ACC112 (cell line): ENCODE measurements around the gene ABHD13.

Experiments used
- H2AFZ ChIP-seq: fragments of 200-600 bp; sonication (generic); one replicate; pipeline ENCODE4 v1.6.0; 2017; ENCODE audit warnings: antibody characterized with exemption, low read length; ENCODE audit not compliant: unreplicated experiment
- H3K27ac ChIP-seq: fragments of 200-600 bp; sonication (generic); 2 replicates; pipeline ENCODE4 v1.5.1; 2014; ENCODE audit warnings: low read depth, mild to moderate bottlenecking, antibody characterized with exemption, low read length, moderate library complexity
- H3K27me3 ChIP-seq: fragments of 200-600 bp; sonication (generic); 2 replicates; pipeline ENCODE4 v1.6.1; 2014; ENCODE audit warnings: mild to moderate bottlenecking, antibody characterized with exemption, low read length, moderate library complexity, mixed read lengths; ENCODE audit not compliant: insufficient read depth
- H3K36me3 ChIP-seq: fragments of 200-600 bp; sonication (generic); 2 replicates; pipeline ENCODE4 v1.6.1; 2016; ENCODE audit warnings: mild to moderate bottlenecking, antibody characterized with exemption, low read length, moderate library complexity, mixed read lengths; ENCODE audit not compliant: insufficient read depth
- H3K4me1 ChIP-seq: fragments of 200-600 bp; sonication (generic); one replicate; pipeline ENCODE4 v1.6.1; 2016; ENCODE audit warnings: low read length, mixed read lengths; ENCODE audit not compliant: insufficient read depth, unreplicated experiment, control insufficient read depth
- H3K4me3 ChIP-seq: fragments of 200-600 bp; sonication (generic); 2 replicates; pipeline ENCODE4 v1.5.1; 2014; ENCODE audit warnings: mild to moderate bottlenecking, low read depth, low read length
- H3K79me2 ChIP-seq: fragments of 200-600 bp; sonication (generic); one replicate; pipeline ENCODE4 v1.6.0; 2016; ENCODE audit warnings: low read length; ENCODE audit not compliant: control insufficient read depth, unreplicated experiment, insufficient read depth

The ABHD13 gene

DNA sequence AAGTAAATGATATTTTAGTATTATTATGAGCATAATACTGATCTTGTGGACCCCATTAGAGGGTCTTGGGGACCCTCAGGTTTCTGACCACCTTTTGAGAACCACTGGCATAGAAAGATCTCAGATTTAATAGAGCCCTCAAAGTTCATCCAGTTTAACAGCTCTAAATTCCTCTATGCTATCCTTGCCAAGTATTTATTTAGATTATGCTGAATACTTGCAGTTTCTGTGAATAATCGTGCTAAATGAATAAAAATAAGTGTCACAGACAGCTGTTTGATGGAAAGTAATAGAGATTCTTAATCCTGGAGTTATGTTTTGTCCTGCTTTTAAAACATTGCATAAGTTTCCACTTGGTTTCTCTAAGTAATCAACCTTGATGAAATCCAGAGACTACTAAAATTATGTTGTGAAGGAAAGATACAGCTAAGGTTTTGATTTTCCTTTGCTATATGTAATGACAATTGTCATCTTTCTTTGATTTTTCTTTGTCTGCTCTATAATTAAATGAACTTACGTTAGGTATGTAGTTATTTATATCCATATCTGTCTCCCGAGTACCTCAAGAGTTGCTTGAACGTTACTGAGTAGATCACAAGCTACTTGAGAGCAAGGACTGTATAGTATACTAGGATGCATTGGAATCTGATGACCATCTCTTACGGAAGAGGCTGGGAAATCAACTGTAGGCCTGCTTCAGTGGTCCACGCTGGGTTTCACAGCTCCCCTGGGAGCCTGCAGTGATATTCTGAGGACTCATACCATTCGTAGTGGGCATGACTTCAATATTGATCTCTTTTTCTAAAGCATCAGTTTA is 5.7 kb downstream of the ABHD13 start:
- no peaks in the 10 kb centered on the region for H3K27me3 ChIP-seq
- H3K27ac ChIP-seq, result no peak overlapping the region
- H3K36me3 ChIP-seq, result no peaks in the 10 kb centered on the region
- H3K4me3 ChIP-seq, result no peak overlapping the region
- H3K4me1 ChIP-seq, result peaks cover 12% of the 10 kb centered on the region
- no peak overlapping the region for H2AFZ ChIP-seq
- H3K79me2 ChIP-seq, result peaks cover 54% of the 10 kb centered on the region

DNA sequence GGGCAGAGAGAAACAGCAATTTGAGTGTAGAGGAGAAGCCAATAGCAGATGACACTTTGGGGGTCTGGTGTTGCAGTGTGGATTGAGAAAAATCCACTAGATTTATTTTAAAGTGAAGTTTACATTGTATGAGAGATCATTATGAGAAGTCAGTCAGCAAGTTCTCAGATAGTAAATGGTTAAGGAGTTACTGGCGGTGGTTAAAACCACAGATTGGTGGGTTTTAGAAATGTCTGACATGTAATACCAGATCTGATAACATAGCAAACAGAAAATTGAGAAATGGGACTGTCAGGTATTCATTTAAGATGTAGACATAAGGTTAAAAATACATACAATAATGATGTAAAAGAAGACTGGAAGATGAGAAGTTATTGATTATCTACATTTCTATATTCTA is 7.2 kb downstream of the ABHD13 start:
- Histone ChIP-seq H3K4me1 (peaks cover 5% of the 10 kb centered on the region), H3K27ac (no peak overlapping the region), H3K27me3 (no peaks in the 10 kb centered on the region), H2AFZ (no peak overlapping the region), H3K4me3 (no peak overlapping the region), H3K79me2 (peaks cover 46% of the 10 kb centered on the region), H3K36me3 (no peaks in the 10 kb centered on the region)

DNA sequence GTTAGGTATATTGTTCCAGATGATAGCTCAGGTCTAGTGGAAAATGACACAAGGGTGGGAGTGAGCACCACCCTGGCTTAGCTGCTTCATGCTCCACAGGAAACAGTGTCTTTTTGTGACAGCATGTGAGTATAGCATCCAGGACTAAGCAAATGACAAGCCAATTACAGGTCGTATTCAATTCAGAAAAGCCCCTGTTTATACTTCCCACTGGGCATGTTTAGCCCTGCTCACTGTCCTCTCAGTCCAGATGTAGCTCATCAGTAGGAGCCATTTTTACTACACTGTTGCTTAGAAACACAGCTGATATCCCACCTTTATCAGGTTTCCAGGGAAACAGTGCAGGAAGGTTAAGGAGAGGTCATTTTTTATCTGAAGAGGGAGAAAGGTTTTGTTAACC is 8.0 kb downstream of the ABHD13 start:
- Histone ChIP-seq H3K4me3 (no peak overlapping the region), H2AFZ (no peak overlapping the region), H3K27me3 (no peaks in the 10 kb centered on the region), H3K4me1 (peaks cover 5% of the 10 kb centered on the region), H3K36me3 (no peaks in the 10 kb centered on the region), H3K79me2 (peaks cover 39% of the 10 kb centered on the region), H3K27ac (no peak overlapping the region)

DNA sequence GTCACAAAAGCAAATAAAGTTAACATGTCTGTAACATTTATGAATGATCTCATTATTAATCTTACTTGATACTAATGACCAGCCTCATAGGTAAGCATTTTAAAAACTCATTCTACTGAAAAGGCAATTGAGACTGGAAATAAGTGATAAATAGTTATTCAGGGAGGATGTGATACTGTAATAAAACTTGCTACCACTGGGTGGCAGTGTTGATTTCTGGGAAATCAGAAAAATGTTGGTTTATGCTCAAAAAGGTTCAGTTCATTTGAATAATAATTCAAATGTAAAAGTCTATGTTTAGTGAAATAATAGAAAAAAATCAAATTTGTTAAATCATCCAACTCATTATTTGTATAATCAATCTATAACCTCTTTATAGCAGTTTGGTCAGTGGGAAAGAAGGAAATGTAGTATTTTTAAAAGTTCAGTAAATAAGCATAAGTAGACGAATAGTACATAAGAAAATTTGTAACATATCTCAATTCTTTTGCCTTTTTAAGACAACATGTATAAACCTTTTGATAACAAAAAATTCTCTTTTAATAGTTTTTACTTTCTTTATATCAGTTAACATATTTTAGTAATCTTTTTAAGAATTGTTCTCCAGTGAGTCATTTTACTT is 9.6 kb downstream of the ABHD13 start:
- H3K27ac ChIP-seq, result no peak overlapping the region
- peaks cover 32% of the 10 kb centered on the region for H3K79me2 ChIP-seq
- H3K4me1 ChIP-seq, result peaks cover 5% of the 10 kb centered on the region
- no peak overlapping the region for H3K4me3 ChIP-seq
- H2AFZ ChIP-seq, result no peak overlapping the region
- no peaks in the 10 kb centered on the region for H3K36me3 ChIP-seq
- no peaks in the 10 kb centered on the region for H3K27me3 ChIP-seq

DNA sequence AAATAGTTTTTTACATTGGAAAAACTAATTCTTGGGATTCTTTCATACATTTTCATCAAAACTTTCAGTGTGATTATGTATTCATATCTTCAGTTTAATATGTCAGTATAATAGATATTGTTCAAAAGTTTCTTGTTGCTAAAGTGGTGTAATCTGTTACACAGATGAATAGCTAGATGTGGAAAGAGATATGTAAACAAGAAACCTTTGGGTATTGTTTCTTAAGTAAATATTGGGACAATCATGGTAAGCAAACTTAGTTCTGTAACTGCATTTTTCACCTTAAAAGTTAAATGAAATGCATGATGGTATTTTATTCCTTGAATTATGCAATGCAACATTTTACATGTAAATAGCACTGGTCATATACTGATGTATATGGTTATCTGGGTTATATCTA is 12.2 kb downstream of the ABHD13 start:
- Histone ChIP-seq H3K27ac (no peak overlapping the region), H2AFZ (no peak overlapping the region), H3K4me1 (peaks cover 5% of the 10 kb centered on the region), H3K4me3 (no peak overlapping the region), H3K36me3 (no peaks in the 10 kb centered on the region), H3K79me2 (peaks cover 25% of the 10 kb centered on the region), H3K27me3 (no peaks in the 10 kb centered on the region)

DNA sequence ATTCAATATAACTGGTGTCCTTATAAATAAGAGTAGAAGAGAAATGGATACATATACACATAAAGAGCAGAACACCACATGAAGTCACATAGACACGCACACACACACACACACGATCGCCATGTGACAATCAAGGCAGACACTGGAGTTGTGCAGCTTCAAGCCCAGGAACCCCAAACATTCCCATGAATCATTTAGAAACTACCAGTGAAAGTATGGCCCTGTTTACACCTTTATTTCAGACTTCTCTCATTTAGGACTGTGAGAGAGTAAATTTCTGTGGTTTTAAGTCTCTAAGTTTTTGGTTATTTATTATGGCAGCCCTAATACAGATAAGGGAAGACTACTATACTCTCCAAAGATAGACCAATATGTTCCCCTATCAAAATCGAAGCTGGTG is 31.0 kb downstream of the ABHD13 start:
- H3K4me3 ChIP-seq, result no peak overlapping the region
- H3K79me2 ChIP-seq, result no peaks in the 10 kb centered on the region
- H3K36me3 ChIP-seq, result no peaks in the 10 kb centered on the region
- H2AFZ ChIP-seq, result no peak overlapping the region
- H3K27ac ChIP-seq, result no peak overlapping the region
- H3K27me3 ChIP-seq, result no peaks in the 10 kb centered on the region
- no peaks in the 10 kb centered on the region for H3K4me1 ChIP-seq

DNA sequence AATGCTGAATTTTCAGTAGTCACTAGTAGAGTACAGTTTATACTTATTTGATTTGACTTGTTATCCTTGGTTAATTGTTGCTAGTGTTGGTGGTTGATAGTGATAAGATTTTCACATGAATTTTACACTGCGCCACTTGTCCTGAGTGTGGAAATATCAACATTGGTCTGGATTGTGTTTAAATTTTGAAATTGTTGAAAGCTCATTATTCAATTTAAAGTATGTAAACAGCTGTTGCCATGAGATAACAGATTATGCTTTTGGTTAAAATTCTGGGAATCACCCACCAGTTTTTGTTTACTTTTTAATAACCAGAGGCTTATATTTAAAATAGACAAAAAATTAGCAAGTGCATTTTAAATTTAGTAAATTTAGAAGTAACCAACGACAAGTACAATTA is 39.1 kb downstream of the ABHD13 start:
- Histone ChIP-seq H3K36me3 (no peaks in the 10 kb centered on the region), H3K79me2 (no peaks in the 10 kb centered on the region), H3K4me3 (no peak overlapping the region)

DNA sequence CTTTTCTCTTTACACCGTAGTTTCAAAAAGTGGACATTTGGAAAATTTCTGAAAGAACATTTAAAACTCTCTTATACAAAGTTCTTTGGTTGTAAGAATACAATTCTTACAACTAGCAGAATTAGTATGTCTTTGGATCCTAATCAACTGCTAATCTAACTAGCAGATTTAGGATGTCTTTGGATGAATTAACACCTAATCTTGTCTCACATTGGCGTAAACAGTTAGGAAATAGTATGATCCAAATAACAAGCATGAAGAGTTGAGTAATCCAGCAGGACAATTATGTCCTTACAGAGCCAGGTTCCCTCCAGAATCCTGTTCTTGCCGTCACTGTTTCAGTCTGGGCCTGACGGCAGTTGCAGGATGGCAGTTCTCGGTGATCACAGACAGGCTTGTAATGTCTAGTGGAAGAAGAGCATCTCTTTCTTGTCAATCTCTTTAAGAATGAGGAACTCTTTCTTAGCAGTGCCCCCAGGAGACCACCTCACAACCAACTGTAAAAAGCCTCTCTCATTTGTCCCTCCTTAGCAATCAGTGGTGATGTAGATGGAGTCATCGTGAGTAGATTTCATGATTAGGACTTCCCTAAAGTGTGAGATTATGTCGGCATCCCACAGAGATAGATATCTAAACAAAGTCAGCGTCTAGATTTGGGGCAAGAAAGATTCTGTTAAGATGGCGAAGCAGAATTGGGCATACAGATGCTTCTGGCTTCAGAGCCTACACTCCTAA is 45.6 kb downstream of the ABHD13 start:
- no peaks in the 10 kb centered on the region for H3K4me1 ChIP-seq
- H3K27ac ChIP-seq, result no peak overlapping the region
- H3K36me3 ChIP-seq, result no peaks in the 10 kb centered on the region
- no peak overlapping the region for H3K4me3 ChIP-seq
- H3K27me3 ChIP-seq, result no peaks in the 10 kb centered on the region
- H2AFZ ChIP-seq, result no peak overlapping the region
- no peaks in the 10 kb centered on the region for H3K79me2 ChIP-seq

More for the DNA sequence above, 39.1 kb downstream of the ABHD13 start:
- Histone ChIP-seq H3K27ac (no peak overlapping the region), H3K27me3 (no peaks in the 10 kb centered on the region), H2AFZ (no peak overlapping the region), H3K4me1 (no peaks in the 10 kb centered on the region)

DNA sequence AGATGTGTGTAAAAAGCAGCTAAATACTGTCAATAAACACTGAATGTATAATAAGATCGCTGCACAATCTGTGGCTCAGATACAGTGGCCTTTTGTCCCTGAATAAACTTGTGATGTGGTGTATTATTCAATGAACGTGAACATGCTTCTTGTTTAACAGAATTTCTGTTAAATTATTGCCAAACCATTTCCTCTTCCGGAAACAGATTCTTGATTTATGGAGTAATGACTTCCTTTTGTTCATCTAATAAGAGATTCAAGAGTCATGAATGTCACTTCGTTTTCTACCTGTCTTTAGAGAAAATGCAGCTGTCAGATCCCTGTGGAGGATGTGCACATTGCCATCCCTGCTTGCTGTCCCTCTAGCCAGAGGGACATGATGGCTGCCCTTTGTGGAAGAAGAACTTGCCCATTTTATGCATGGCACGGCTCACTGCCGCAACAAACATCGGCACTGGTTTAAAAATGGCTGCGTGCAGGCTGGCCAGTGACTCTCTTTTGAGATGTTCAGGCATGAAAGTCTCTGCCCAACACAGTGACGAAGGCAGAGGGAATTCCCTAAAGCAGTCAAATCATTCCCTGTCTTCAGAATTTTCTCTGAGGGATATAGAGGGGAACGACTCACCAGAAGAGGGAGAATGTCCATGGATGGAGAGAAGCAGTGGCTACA is 48.3 kb downstream of the ABHD13 start:
- Histone ChIP-seq H3K27ac (no peak overlapping the region), H3K27me3 (no peaks in the 10 kb centered on the region)

DNA sequence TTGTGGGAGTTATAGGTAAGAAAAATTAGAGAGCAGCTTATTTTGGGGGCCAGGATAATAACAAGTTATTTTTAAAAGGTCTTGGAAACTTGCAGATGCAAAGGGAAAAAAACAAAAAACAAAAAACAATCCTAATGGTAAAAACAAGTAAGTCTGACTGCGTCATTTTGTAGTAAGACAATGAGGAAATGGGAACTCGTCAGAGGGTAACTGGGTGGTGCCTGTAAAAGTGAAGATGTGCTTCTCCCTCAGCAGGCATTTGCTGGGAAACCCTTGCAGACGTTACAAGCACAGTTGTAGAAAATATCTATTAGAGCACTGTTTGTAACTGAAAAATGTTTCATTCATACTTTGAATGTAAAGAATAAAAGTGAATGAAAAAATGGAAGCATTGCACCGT is 49.2 kb downstream of the ABHD13 start:
- Histone ChIP-seq H3K27me3 (no peaks in the 10 kb centered on the region), H3K27ac (no peak overlapping the region), H3K4me3 (no peak overlapping the region), H2AFZ (no peak overlapping the region), H3K79me2 (no peaks in the 10 kb centered on the region), H3K4me1 (peaks cover 9% of the 10 kb centered on the region), H3K36me3 (no peaks in the 10 kb centered on the region)

More for the DNA sequence above, 48.3 kb downstream of the ABHD13 start:
- Histone ChIP-seq H3K4me3 (no peak overlapping the region), H3K36me3 (no peaks in the 10 kb centered on the region), H3K4me1 (peaks cover 4% of the 10 kb centered on the region), H2AFZ (no peak overlapping the region), H3K79me2 (no peaks in the 10 kb centered on the region)
